Esophagus squamous epithelium (tissue), 5 donors: ENCODE results near the gene KIAA1217. TPM values are rescaled to one million over a fixed set of nuclear protein-coding genes. Genes with fewer than 3 reads are reported as not detected.

Source experiments
- DNase-seq: peaks from one replicate; lab custom pipeline; 2025; lab: John Stamatoyannopoulos, UW
- H3K27ac ChIP-seq, 4 donors: fragments of 200-600 bp; sonication (generic); one replicate each; pipeline ENCODE4 v1.5.1; 2016 to 2019; ENCODE audit warnings: mild to moderate bottlenecking in 1 of 4
- H3K27me3 ChIP-seq, 4 donors: fragments of 200-600 bp; sonication (generic); 1 replicate in 3 of 4; 2 replicates in 1 of 4; pipeline versions ENCODE4 v1.5.1 to v1.6.0; 2017 to 2021; ENCODE audit warnings: antibody characterized with exemption in 1 of 4
- H3K36me3 ChIP-seq, 3 donors: fragments of 200-600 bp; sonication (generic); one replicate each; pipeline ENCODE4 v1.5.1; 2016 to 2019
- H3K4me1 ChIP-seq, 3 donors: fragments of 200-600 bp; sonication (generic); one replicate each; pipeline ENCODE4 v1.5.1; 2017 to 2019
- H3K4me3 ChIP-seq, 4 donors: fragments of 200-600 bp; sonication (generic); 1 replicate in 3 of 4; 2 replicates in 1 of 4; pipeline ENCODE4 v1.5.1; 2016 to 2019; ENCODE audit warnings: mild to moderate bottlenecking in 2 of 4, moderate library complexity in 1 of 4
- H3K9me3 ChIP-seq, 3 donors: fragments of 200-600 bp; sonication (generic); one replicate each; pipeline ENCODE4 v1.5.1; 2016 to 2019
- CTCF ChIP-seq, 6 experiments: fragments of 450-650 bp in 4 of 6; fragments of 200-600 bp in 2 of 6; sonication (generic) in 2 of 6; IDR thresholded peaks; one replicate each; pipeline ENCODE4 v1.5.1; 2016 to 2019; ENCODE audit warnings: antibody characterized with exemption in 6 of 6, mild to moderate bottlenecking in 4 of 6, moderate library complexity in 4 of 6
- POLR2A ChIP-seq, 4 donors: fragments of 450-650 bp; IDR thresholded peaks; one replicate each; pipeline ENCODE4 v1.6.1; 2017; ENCODE audit warnings: antibody characterized with exemption in 4 of 4, mild to moderate bottlenecking in 4 of 4, moderate library complexity in 3 of 4
- WGBS, 2 donors: methylation state at CpG; one replicate each; pipeline ENCODE4 v1.1.5; 2018; 5-methylcytosine and 5-hydroxymethylcytosine counted together
- intact Hi-C: fragments of 100-400 bp; cut with DNase I; formaldehyde crosslinking; loops from one replicate; pipeline ENCODE4 v1.15.0; 2022
- total RNA-seq, 4 donors: library from RNA; depleted of rRNA; stranded (reverse); fragments of >200 nt; gene quantifications; one replicate each; pipeline ENCODE4 v1.1.0, GENCODE V29; 2016
- donor health status: DM: yes; HTN: yes; CAD: no.

Gene KIAA1217
- total RNA-seq, 4 donors from 2014 or later: 56.2 to 67.6 (median 66.2) TPM

DNA sequence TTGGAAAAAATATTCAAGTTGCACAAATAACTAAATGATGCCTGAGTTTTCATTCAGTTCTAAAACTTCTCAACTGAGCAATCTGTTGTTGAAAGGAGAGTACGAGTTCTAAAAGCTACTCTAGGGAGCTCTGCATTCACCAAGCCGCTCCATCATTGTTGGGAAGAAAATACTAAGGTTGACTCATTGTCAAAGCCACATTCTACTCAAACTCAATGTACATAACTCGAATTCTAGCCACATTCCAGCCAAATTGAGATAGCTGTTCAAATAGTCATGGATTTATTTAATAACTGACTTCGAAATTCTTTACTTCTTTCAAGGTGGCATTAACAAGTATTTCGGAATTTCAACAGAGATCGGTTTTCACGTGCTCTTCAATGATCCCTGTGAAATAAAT lies 63.4 kb downstream of the KIAA1217 start:
- no peak for DNase-seq
- Histone ChIP-seq H3K27ac (no peak overlapping the region), H3K4me1 (peaks cover 0 to 11% (median 3%) of the 10 kb centered on the region in 3 donors), H3K27me3 (no peaks in the 10 kb centered on the region), H3K4me3 (no peak overlapping the region), H3K36me3 (peaks cover 0 to 22% (median 0%) of the 10 kb centered on the region in 3 donors), H3K9me3 (no peaks in the 10 kb centered on the region)
- WGBS, 2 donors: 69% methylated on average over 7 of the region's 7 CpGs
- TF ChIP-seq CTCF (IDR thresholded peaks at IDR 0.05) (no peak), POLR2A (IDR thresholded peaks at IDR 0.05) (no peak)
- intact Hi-C loops: no loop called here

GRCh38 chr10:24277277-24277676 lies 68.3 kb downstream of the KIAA1217 start:
- Histone ChIP-seq H3K36me3 (peaks cover 0 to 27% (median 0%) of the 10 kb centered on the region in 3 donors), H3K27ac (no peak overlapping the region), H3K4me3 (no peak overlapping the region), H3K27me3 (no peaks in the 10 kb centered on the region), H3K9me3 (no peaks in the 10 kb centered on the region), H3K4me1 (peaks cover 0 to 4% (median 0%) of the 10 kb centered on the region in 3 donors)
- WGBS, 2 donors: 73 to 91% methylated on average over 1 to 3 of the region's 3 CpGs
- TF ChIP-seq CTCF (IDR thresholded peaks at IDR 0.05) (peak in 1 of 6 experiments; percentile 8), POLR2A (IDR thresholded peaks at IDR 0.05) (no peak)
- intact Hi-C loops: no loop called here
- no peak for DNase-seq

DNA sequence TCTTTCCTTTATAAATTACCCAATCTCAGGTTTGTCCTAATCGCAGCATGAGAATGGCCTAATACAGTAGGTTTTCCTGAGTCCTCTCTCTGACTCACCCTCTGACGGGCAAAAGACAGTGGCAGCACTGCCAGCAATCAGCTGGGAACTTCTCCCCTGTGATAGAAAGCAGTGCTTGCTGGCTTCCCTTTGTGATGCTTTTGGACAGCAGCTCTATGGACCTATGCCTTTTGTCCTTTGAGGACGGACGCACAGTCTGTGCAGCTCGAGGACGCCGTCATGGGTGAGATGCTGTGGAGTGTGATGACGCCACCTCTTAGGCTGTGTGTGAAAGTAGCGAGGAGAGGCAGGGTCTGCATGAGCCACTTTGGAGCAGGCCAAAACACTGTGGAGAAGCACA lies 68.8 kb downstream of the KIAA1217 start:
- H3K27ac ChIP-seq: no peak overlapping the region

GRCh38 chr10:24278176-24278889 lies 69.4 kb downstream of the KIAA1217 start:
- TF ChIP-seq POLR2A (IDR thresholded peaks at IDR 0.05) (no peak), CTCF (IDR thresholded peaks at IDR 0.05) (no peak)
- 67 to 69% methylated on average over 5 of the region's 5 CpGs for WGBS, 2 donors
- H3K9me3 ChIP-seq: no peaks in the 10 kb centered on the region
- intact Hi-C loops: no loop called here
- H3K27me3 ChIP-seq: no peaks in the 10 kb centered on the region
- H3K27ac ChIP-seq: no peak overlapping the region
- no peak for DNase-seq
- peaks cover 0 to 9% (median 0%) of the 10 kb centered on the region in 3 donors for H3K4me1 ChIP-seq
- H3K4me3 ChIP-seq: no peak overlapping the region
- peaks cover 1 to 34% (median 3%) of the 10 kb centered on the region in 3 donors for H3K36me3 ChIP-seq

More for the DNA sequence above, 68.8 kb downstream of the KIAA1217 start:
- TF ChIP-seq CTCF (IDR thresholded peaks at IDR 0.05) (no peak), POLR2A (IDR thresholded peaks at IDR 0.05) (no peak)
- no peaks in the 10 kb centered on the region for H3K9me3 ChIP-seq
- peaks cover 0 to 28% (median 0%) of the 10 kb centered on the region in 3 donors for H3K36me3 ChIP-seq
- H3K27me3 ChIP-seq: no peaks in the 10 kb centered on the region
- no peak for DNase-seq
- WGBS, 2 donors: 68 to 100% methylated on average over 2 to 4 of the region's 9 CpGs
- H3K4me1 ChIP-seq: peaks cover 0 to 4% (median 0%) of the 10 kb centered on the region in 3 donors
- no peak overlapping the region for H3K4me3 ChIP-seq
- intact Hi-C loops: no loop called here

GRCh38 chr10:24279166-24279565 lies 70.2 kb downstream of the KIAA1217 start:
- Histone ChIP-seq H3K4me3 (no peak overlapping the region), H3K9me3 (no peaks in the 10 kb centered on the region), H3K36me3 (peaks cover 3 to 35% (median 5%) of the 10 kb centered on the region in 3 donors), H3K4me1 (peaks cover 0 to 9% (median 0%) of the 10 kb centered on the region in 3 donors), H3K27me3 (no peaks in the 10 kb centered on the region), H3K27ac (no peak overlapping the region)
- intact Hi-C loops: no loop called here
- no peak for DNase-seq
- TF ChIP-seq POLR2A (IDR thresholded peaks at IDR 0.05) (no peak), CTCF (IDR thresholded peaks at IDR 0.05) (no peak)
